ENCODE results near the gene PBX3. TPM values are rescaled to one million over a fixed set of nuclear protein-coding genes. Genes with fewer than 3 reads are reported as not detected.

Gene PBX3
- total and polyA plus RNA-seq, 2 donors (not counting 1 experiment from before 2014, with no cell fraction given), result 15.5 to 39.0 TPM

DNA sequence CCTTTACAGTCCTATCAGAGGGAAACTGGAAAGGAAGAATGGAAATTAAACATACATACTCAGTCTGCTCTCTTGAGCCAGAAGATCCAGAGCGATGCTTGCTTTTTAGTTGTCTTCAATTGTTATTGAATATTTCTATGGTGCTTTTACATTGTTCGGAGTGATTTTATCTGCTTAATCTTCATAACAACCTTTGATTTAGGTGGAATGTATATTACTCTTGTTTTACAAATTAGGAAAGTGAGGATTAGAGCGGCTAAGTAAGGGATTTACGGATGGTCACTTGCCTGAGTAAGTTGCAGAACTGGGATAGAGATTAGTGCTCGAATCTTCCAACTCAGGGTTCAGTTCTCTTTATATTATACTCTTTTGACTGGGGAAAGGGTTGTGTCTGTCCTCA is 69.1 kb downstream of the PBX3 start:
- no peak overlapping the region for H3K4me3 ChIP-seq (ENCODE audit: control extremely low read depth in 1 of 5, extremely low read depth in 1 of 5, insufficient read depth in 1 of 5, low read depth in 2 of 5, low read length in 4 of 5)
- no peaks in the 10 kb centered on the region for H3K9me3 ChIP-seq (ENCODE audit: control extremely low read depth in 1 of 3, control insufficient read depth in 2 of 3, insufficient read depth in 1 of 3, low read length in 2 of 3)
- no peak overlapping the region for H3K27ac ChIP-seq (ENCODE audit: low read length in 2 of 2)
- H3K4me3 Mint-ChIP-seq, result no peak overlapping the region
- POLR2A ChIA-PET, result no interaction called here
- H3K4me1 Mint-ChIP-seq, result peaks cover 21% of the 10 kb centered on the region
- H3K4me1 ChIP-seq (ENCODE audit: control insufficient read depth in 2 of 2, insufficient read depth in 2 of 2, low read length in 2 of 2), result peaks cover 10 to 15% of the 10 kb centered on the region in 2 donors
- H3K9ac ChIP-seq (ENCODE audit: low read length), result no peak overlapping the region
- DNase-seq, result no peak
- WGBS (ENCODE audit: insufficient coverage), result 100% methylated on average over 2 of the region's 5 CpGs
- no peak overlapping the region for H3K4me2 ChIP-seq (replicated peaks; ENCODE audit: low read depth, low read length, poor library complexity, severe bottlenecking)
- H2AFZ ChIP-seq (ENCODE audit: insufficient read depth, low read depth, low read length, poor library complexity, severe bottlenecking), result no peak overlapping the region
- CTCF ChIA-PET, result no interaction called here
- H3K27me3 ChIP-seq (replicated peaks in 1 of 4; ENCODE audit: control extremely low read depth in 1 of 4, control insufficient read depth in 3 of 4, insufficient read depth in 4 of 4, low read length in 3 of 4), result no peaks in the 10 kb centered on the region
- no peak overlapping the region for H3K27ac Mint-ChIP-seq
- no peaks in the 10 kb centered on the region for H3K36me3 ChIP-seq (replicated peaks in 1 of 2; ENCODE audit: control extremely low read depth in 1 of 2, control insufficient read depth in 1 of 2, extremely low read depth in 1 of 2, insufficient read depth in 2 of 2, low read length in 1 of 2)
- peaks cover 5% of the 10 kb centered on the region for H3K79me2 ChIP-seq (ENCODE audit: control insufficient read depth, insufficient read depth, low read length)
- TF ChIP-seq EZH2 (IDR thresholded peaks at IDR 0.05; ENCODE audit: borderline replicate concordance, insufficient read depth, low read depth, low read length, poor library complexity, severe bottlenecking), result no peak
- TF ChIP-seq, protein P1, sequence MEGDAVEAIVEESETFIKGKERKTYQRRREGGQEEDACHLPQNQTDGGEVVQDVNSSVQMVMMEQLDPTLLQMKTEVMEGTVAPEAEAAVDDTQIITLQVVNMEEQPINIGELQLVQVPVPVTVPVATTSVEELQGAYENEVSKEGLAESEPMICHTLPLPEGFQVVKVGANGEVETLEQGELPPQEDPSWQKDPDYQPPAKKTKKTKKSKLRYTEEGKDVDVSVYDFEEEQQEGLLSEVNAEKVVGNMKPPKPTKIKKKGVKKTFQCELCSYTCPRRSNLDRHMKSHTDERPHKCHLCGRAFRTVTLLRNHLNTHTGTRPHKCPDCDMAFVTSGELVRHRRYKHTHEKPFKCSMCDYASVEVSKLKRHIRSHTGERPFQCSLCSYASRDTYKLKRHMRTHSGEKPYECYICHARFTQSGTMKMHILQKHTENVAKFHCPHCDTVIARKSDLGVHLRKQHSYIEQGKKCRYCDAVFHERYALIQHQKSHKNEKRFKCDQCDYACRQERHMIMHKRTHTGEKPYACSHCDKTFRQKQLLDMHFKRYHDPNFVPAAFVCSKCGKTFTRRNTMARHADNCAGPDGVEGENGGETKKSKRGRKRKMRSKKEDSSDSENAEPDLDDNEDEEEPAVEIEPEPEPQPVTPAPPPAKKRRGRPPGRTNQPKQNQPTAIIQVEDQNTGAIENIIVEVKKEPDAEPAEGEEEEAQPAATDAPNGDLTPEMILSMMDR (IDR thresholded peaks at IDR 0.05), result no peak
- H3K9me3 Mint-ChIP-seq (ENCODE audit: insufficient read depth), result no peaks in the 10 kb centered on the region
- no peaks in the 10 kb centered on the region for H3K27me3 Mint-ChIP-seq
- ATAC-seq (ENCODE audit: low read depth), result no peak
- intact Hi-C loops (cut with micrococcal nuclease), result no loop called here
- no peaks in the 10 kb centered on the region for H4K20me1 ChIP-seq (ENCODE audit: control insufficient read depth, insufficient read depth, low read length, poor library complexity, severe bottlenecking)

DNA sequence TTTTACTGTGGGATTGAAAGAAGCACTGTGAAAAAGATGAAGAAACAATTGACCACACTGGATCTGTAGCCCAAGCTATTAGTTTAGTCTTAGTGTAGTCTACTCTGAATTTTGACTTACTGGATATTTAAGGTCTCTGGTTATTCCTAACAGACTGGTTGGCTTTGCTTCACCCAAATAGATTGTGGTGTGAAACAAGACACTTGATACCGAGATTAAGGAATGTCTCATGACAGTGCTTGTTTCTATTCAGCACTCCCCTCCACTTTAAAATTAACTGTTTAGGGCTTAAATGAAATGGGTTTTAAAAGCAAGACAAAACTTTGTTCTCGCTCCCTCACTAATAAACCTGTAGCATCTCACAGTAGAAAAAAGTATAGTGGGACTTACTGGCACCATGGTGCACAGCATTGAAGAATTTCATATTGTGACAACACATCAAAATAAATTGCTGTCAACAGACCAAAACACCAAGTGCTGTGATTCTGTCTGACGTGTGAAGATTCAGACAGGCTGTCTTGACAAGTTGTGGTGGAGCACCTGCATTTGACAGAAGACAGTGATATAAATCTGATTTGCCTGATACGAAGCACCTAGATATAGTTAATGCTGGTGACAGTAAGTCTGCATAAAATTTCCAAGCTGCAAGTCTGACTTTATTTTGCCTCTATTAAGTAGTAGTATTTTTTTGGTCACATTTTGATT is 73.1 kb downstream of the PBX3 start:
- peaks cover 25 to 36% of the 10 kb centered on the region in 2 donors for H3K4me1 ChIP-seq (ENCODE audit: control insufficient read depth in 2 of 2, insufficient read depth in 2 of 2, low read length in 2 of 2)

More for the DNA sequence above, 73.1 kb downstream of the PBX3 start:
- peak overlapping the region in 1 of 5 experiments; percentile 57 for H3K4me3 ChIP-seq (ENCODE audit: control extremely low read depth in 1 of 5, extremely low read depth in 1 of 5, insufficient read depth in 1 of 5, low read depth in 2 of 5, low read length in 4 of 5)
- peak overlapping the region; percentile 58 for H3K9ac ChIP-seq (ENCODE audit: low read length)
- H3K27me3 ChIP-seq (replicated peaks in 1 of 4; ENCODE audit: control extremely low read depth in 1 of 4, control insufficient read depth in 3 of 4, insufficient read depth in 4 of 4, low read length in 3 of 4), result no peaks in the 10 kb centered on the region
- peak overlapping the region in 1 of 2 donors; percentile 73 for H3K27ac ChIP-seq (ENCODE audit: low read length in 2 of 2)
- peak; percentile 29 for DNase-seq
- Mint-ChIP-seq H3K4me3 (peak overlapping the region; percentile 53), H3K27me3 (no peaks in the 10 kb centered on the region), H3K9me3 (ENCODE audit: insufficient read depth) (no peaks in the 10 kb centered on the region), H3K27ac (peak overlapping the region; percentile 65), H3K4me1 (peaks cover 35% of the 10 kb centered on the region)
- H3K79me2 ChIP-seq (ENCODE audit: control insufficient read depth, insufficient read depth, low read length), result peaks cover 21% of the 10 kb centered on the region
- H3K36me3 ChIP-seq (replicated peaks in 1 of 2; ENCODE audit: control extremely low read depth in 1 of 2, control insufficient read depth in 1 of 2, extremely low read depth in 1 of 2, insufficient read depth in 2 of 2, low read length in 1 of 2), result no peaks in the 10 kb centered on the region
- H2AFZ ChIP-seq (ENCODE audit: insufficient read depth, low read depth, low read length, poor library complexity, severe bottlenecking), result peak overlapping the region; percentile 16
- TF ChIP-seq, protein P1 (IDR thresholded peaks at IDR 0.05), result no peak
- no peak for TF ChIP-seq EZH2 (IDR thresholded peaks at IDR 0.05; ENCODE audit: borderline replicate concordance, insufficient read depth, low read depth, low read length, poor library complexity, severe bottlenecking)
- H3K9me3 ChIP-seq (ENCODE audit: control extremely low read depth in 1 of 3, control insufficient read depth in 2 of 3, insufficient read depth in 1 of 3, low read length in 2 of 3), result no peaks in the 10 kb centered on the region
- intact Hi-C loops (cut with micrococcal nuclease), result loop anchor here (2.0 to 5.0 kb wide), 3 partner anchors 67 to 188 kb away; partner anchors contain the start of gene PBX3
- no peaks in the 10 kb centered on the region for H4K20me1 ChIP-seq (ENCODE audit: control insufficient read depth, insufficient read depth, low read length, poor library complexity, severe bottlenecking)
- no CpG with 5 or more reads among the region's 4 CpGs for WGBS (ENCODE audit: insufficient coverage)
- CTCF ChIA-PET, result interaction anchor here (1.0 to 1.2 kb wide), 2 partner anchors 10 to 262 kb away, joined by 4 to 8 read pairs; no protein-coding TSS in a partner anchor
- POLR2A ChIA-PET, result no interaction called here
- peak overlapping the region; percentile 72 for H3K4me2 ChIP-seq (replicated peaks; ENCODE audit: low read depth, low read length, poor library complexity, severe bottlenecking)
- ATAC-seq (ENCODE audit: low read depth), result no peak

Data from B cell (primary cell).